Measurements from ENCODE around the gene TMCC2.

The TMCC2 gene

DNA sequence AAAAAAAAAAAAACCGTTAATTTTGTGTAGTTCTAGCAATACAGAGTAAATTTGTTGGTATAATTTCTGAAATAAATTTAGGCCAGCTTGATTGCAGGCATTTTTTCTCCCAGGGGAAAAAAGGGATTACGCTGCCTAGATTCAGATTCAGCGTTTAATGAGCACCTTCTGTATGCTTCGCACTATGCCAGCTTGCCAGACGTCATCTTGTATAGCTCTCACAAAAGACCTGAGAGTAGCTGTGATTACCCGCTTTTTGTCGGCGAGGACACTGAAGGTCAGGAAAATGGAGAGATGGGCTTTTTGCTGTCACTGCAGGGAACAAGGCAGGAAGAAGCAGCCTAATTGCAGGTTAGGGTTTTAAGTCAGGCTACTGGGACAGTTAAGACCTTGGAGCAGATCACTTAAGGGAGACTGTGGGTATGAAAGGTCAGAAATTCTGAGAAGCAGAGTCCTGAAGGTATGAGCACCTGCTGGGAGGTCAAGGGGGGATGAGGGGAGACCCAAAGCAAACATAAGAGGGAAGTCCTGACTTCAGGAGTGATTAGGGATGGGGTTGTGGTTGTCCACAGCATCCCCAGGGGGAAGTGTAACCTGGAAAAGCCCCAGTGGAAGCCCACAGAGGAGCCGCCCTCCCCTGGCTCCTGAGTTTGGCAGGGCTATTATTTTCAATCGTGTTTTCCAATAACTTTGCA lies 39.0 kb downstream of the TMCC2 start:
- ChIA-PET CTCF (interaction anchor here (1.2 to 42.6 kb wide), 5 partner anchors 9 to 87 kb away, joined by 3 to 1591 read pairs (median 246); partner anchors contain the start of genes NUAK2 and TMCC2), POLR2A (no interaction called here)
- no peak for DNase-seq (ENCODE audit: extremely low spot score)
- TF ChIP-seq, protein P1, sequence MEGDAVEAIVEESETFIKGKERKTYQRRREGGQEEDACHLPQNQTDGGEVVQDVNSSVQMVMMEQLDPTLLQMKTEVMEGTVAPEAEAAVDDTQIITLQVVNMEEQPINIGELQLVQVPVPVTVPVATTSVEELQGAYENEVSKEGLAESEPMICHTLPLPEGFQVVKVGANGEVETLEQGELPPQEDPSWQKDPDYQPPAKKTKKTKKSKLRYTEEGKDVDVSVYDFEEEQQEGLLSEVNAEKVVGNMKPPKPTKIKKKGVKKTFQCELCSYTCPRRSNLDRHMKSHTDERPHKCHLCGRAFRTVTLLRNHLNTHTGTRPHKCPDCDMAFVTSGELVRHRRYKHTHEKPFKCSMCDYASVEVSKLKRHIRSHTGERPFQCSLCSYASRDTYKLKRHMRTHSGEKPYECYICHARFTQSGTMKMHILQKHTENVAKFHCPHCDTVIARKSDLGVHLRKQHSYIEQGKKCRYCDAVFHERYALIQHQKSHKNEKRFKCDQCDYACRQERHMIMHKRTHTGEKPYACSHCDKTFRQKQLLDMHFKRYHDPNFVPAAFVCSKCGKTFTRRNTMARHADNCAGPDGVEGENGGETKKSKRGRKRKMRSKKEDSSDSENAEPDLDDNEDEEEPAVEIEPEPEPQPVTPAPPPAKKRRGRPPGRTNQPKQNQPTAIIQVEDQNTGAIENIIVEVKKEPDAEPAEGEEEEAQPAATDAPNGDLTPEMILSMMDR (IDR thresholded peaks at IDR 0.05; ENCODE audit: control extremely low read depth, extremely low read depth, low read depth, missing control alignments) = no peak

GRCh38 chr1:205267306-205267902 lies 39.7 kb downstream of the TMCC2 start:
- POLR2A ChIA-PET = no interaction called here
- TF ChIP-seq, protein P1 (IDR thresholded peaks at IDR 0.05; ENCODE audit: control extremely low read depth, extremely low read depth, low read depth, missing control alignments) = no peak
- CTCF ChIA-PET = interaction anchor here (3.0 to 42.6 kb wide), 4 partner anchors 8 to 52 kb away, joined by 15 to 1591 read pairs (median 494); partner anchors contain the start of genes NUAK2 and TMCC2
- DNase-seq (ENCODE audit: extremely low spot score) = no peak

GRCh38 chr1:205268846-205269680 lies 41.3 kb downstream of the TMCC2 start:
- TF ChIP-seq, protein P1 (IDR thresholded peaks at IDR 0.05; ENCODE audit: control extremely low read depth, extremely low read depth, low read depth, missing control alignments) = no peak
- ChIA-PET CTCF (interaction anchor here (0.9 to 42.6 kb wide), 6 partner anchors 9 to 256 kb away, joined by 3 to 1591 read pairs (median 14); partner anchors contain the start of gene NUAK2), POLR2A (no interaction called here)
- DNase-seq (ENCODE audit: extremely low spot score) = no peak

DNA sequence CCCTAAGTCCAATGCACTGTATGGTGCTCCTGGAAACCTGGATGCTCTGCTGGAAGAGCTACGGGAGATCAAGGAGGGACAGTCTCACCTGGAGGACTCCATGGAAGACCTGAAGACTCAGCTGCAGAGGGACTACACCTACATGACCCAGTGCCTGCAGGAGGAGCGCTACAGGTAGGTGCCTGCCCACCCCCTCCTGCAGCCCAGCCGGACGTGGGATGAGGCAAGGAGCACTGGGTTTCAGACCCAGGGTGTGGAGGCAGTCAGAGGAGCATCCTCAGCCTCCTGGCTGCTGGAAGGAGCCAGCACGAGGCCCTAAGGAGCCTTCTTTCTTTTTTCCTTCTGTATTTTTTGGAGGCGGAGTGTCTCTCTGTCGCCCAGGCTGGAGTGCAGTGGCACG lies 42.0 kb downstream of the TMCC2 start:
- CTCF ChIA-PET = interaction anchor here (0.9 to 42.6 kb wide), 9 partner anchors 8 to 293 kb away, joined by 3 to 1591 read pairs (median 12); partner anchors contain the start of gene NUAK2
- POLR2A ChIA-PET = no interaction called here
- TF ChIP-seq, protein P1 (IDR thresholded peaks at IDR 0.05; ENCODE audit: control extremely low read depth, extremely low read depth, low read depth, missing control alignments) = no peak
- no peak for DNase-seq (ENCODE audit: extremely low spot score)

GRCh38 chr1:205270271-205270670 lies 42.5 kb downstream of the TMCC2 start:
- ChIA-PET POLR2A (interaction anchor here (0.5 to 0.6 kb wide), 2 partner anchors 51 to 1443 kb away, joined by 3 read pairs; no protein-coding TSS in a partner anchor), CTCF (interaction anchor here (0.9 to 42.6 kb wide), 9 partner anchors 10 to 294 kb away, joined by 3 to 1591 read pairs (median 12); partner anchors contain the start of gene NUAK2)
- TF ChIP-seq, protein P1 (IDR thresholded peaks at IDR 0.05; ENCODE audit: control extremely low read depth, extremely low read depth, low read depth, missing control alignments) = no peak
- no peak for DNase-seq (ENCODE audit: extremely low spot score)

DNA sequence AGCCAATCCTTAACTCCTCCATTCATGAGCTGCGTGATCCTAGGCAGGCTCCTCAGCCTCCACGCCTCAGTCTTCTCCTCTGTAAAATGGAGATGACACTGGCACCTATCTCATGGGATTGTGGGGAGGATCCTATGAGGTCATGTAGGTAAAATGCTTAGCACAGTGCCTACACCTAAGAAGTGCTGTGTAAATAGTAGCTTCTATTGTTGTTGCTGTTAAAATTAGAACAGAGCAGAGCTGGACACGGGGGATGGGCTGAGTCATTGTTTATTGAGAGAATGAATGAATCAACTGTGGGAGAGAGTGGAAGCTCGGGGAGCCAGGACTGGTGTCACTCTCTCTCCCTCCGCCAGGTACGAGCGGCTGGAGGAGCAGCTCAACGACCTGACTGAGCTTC lies 43.0 kb downstream of the TMCC2 start:
- CTCF ChIA-PET = interaction anchor here (0.8 to 42.6 kb wide), 12 partner anchors 9 to 294 kb away, joined by 3 to 1591 read pairs (median 6); partner anchors contain the start of gene NUAK2
- POLR2A ChIA-PET = interaction anchor here (0.5 to 0.6 kb wide), 2 partner anchors 50 to 1444 kb away, joined by 3 read pairs; no protein-coding TSS in a partner anchor
- no peak for DNase-seq (ENCODE audit: extremely low spot score)
- TF ChIP-seq, protein P1 (IDR thresholded peaks at IDR 0.05; ENCODE audit: control extremely low read depth, extremely low read depth, low read depth, missing control alignments) = no peak

Data from GM10248 (cell line).